Body of pancreas (tissue), 4 donors: ENCODE measurements around the gene QRFP.

ENCODE experiments used
- CTCF ChIP-seq, 7 experiments: fragments of 450-650 bp in 4 of 7; fragments of 200-600 bp in 3 of 7; sonication (generic) in 3 of 7; IDR thresholded peaks; one replicate each; pipeline ENCODE4 v1.5.1; 2016 to 2019; ENCODE audit warnings: antibody characterized with exemption in 7 of 7
- POLR2A ChIP-seq, 3 donors: fragments of 450-650 bp; IDR thresholded peaks; one replicate each; pipeline ENCODE4 v1.6.1; 2016; ENCODE audit warnings: antibody characterized with exemption in 3 of 3, mild to moderate bottlenecking in 2 of 3

- TF ChIP-seq CTCF (IDR thresholded peaks at IDR 0.05) (no peak), POLR2A (IDR thresholded peaks at IDR 0.05) (no peak)
These were observed 12.3 kb upstream of the QRFP start for GRCh38 chr9:130908878-130909355.
